ENCODE measurements around the gene C14orf119. TPM values are rescaled to one million over a fixed set of nuclear protein-coding genes. Genes with fewer than 3 reads are reported as not detected.

The C14orf119 gene
- total and polyA plus RNA-seq, 9 of the 15 experiments (the other 6 are each of a cell fraction or from before 2014, with no cell fraction given): 36.7 to 251 (median 51.8) TPM

- TF ChIP-seq E2F1 (CRISPR knock-in tag; IDR thresholded peaks at IDR 0.05): no peak
- peak; percentile 67 for TF ChIP-seq IRF9 (tag; IDR thresholded peaks at IDR 0.05)
- no peak for TF ChIP-seq ZNF140 (CRISPR knock-in tag; IDR thresholded peaks at IDR 0.05)
- TF ChIP-seq GMEB1 (CRISPR knock-in tag; IDR thresholded peaks at IDR 0.05): no peak
- TF ChIP-seq MAX (CRISPR knock-in tag; IDR thresholded peaks at IDR 0.05): peak; percentile 96
- TF ChIP-seq ZFP91 (CRISPR knock-in tag; IDR thresholded peaks at IDR 0.05): no peak
- peak; percentile 50 for TF ChIP-seq TAF1 (IDR thresholded peaks at IDR 0.05; ENCODE audit: control insufficient read depth, extremely low read depth, insufficient read depth, low read length, severe bottlenecking)
- no peak for TF ChIP-seq HNRNPH1 (optimal IDR thresholded peaks at IDR 0.05; ENCODE audit: low read depth, low read length)
- TF ChIP-seq SMAD4 (CRISPR knock-in tag; conservative IDR thresholded peaks at IDR 0.05): peak; percentile 96
- TF ChIP-seq ZBTB17 (CRISPR knock-in tag; IDR thresholded peaks at IDR 0.05): peak; percentile 56; the same call in 1 of the 2 replicates
- TF ChIP-seq YY1 (IDR thresholded peaks at IDR 0.05; ENCODE audit: borderline replicate concordance in 1 of 3, control insufficient read depth in 1 of 3, extremely low read depth in 1 of 3, insufficient read depth in 3 of 3, insufficient read length in 1 of 3, insufficient replicate concordance in 2 of 3, low read depth in 1 of 3, low read length in 2 of 3): peak in 1 of 3 experiments; percentile 23
- TF ChIP-seq ZNF431 (CRISPR knock-in tag; IDR thresholded peaks at IDR 0.05): no peak; the same call in 1 of the 2 replicates
- TF ChIP-seq ARNT (IDR thresholded peaks at IDR 0.05): peak; percentile 85 to 86
- peak; percentile 53 to 90; a peak in 3 of 4 replicates for TF ChIP-seq TBL1XR1 (IDR thresholded peaks at IDR 0.05; ENCODE audit: low read length in 2 of 2)
Measured at GRCh38 chr14:23112359-23113178, 17.3 kb downstream of the C14orf119 start (continued).

Data from K562 (cell line).